ENCODE measurements around the gene MPHOSPH8.
A peak's percentile ranks its signal among the peaks of the same experiment; 100 is the strongest.

MPHOSPH8 gene

GRCh38 chr13:19633479-19634255 is at the start of gene MPHOSPH8:
TSS of gene MPHOSPH8 (plus strand) at chr13:19633659. CDS start at chr13:19633749, 90 bp downstream.
- peak; percentile 86 for DNase-seq (ENCODE audit: low read depth, low spot score)

GRCh38 chr13:19586904-19587634 is 46.4 kb upstream of the MPHOSPH8 start:
- DNase-seq (ENCODE audit: low read depth, low spot score) = peak; percentile 55

- no peak for DNase-seq (ENCODE audit: low read depth, low spot score)
Observed at GRCh38 chr13:19587635-19588300, 45.7 kb upstream of the MPHOSPH8 start.

- DNase-seq (ENCODE audit: low read depth, low spot score) = no peak
Observed at GRCh38 chr13:19589312-19589711, 44.1 kb upstream of the MPHOSPH8 start.

GRCh38 chr13:19590423-19590822 is 43.0 kb upstream of the MPHOSPH8 start:
- no peak for DNase-seq (ENCODE audit: low read depth, low spot score)

GRCh38 chr13:19591864-19592263 is 41.6 kb upstream of the MPHOSPH8 start:
- DNase-seq (ENCODE audit: low read depth, low spot score) = no peak

GRCh38 chr13:19592657-19593180 is 40.7 kb upstream of the MPHOSPH8 start:
- DNase-seq (ENCODE audit: low read depth, low spot score) = no peak

- no peak for DNase-seq (ENCODE audit: low read depth, low spot score)
Observed at GRCh38 chr13:19596086-19596485, 37.4 kb upstream of the MPHOSPH8 start.

- DNase-seq (ENCODE audit: low read depth, low spot score) = no peak
Observed at GRCh38 chr13:19596960-19597361, 36.5 kb upstream of the MPHOSPH8 start.

- no peak for DNase-seq (ENCODE audit: low read depth, low spot score)
Observed at GRCh38 chr13:19597523-19597922, 35.9 kb upstream of the MPHOSPH8 start.

GRCh38 chr13:19601749-19602725 is 31.4 kb upstream of the MPHOSPH8 start:
- DNase-seq (ENCODE audit: low read depth, low spot score) = peak; percentile 8

- DNase-seq (ENCODE audit: low read depth, low spot score) = no peak
Observed at GRCh38 chr13:19604306-19604705, 29.2 kb upstream of the MPHOSPH8 start.

- DNase-seq (ENCODE audit: low read depth, low spot score) = no peak
Observed at GRCh38 chr13:19605161-19605955, 28.1 kb upstream of the MPHOSPH8 start.

GRCh38 chr13:19606152-19606551 is 27.3 kb upstream of the MPHOSPH8 start:
- DNase-seq (ENCODE audit: low read depth, low spot score) = no peak

GRCh38 chr13:19606737-19607136 is 26.7 kb upstream of the MPHOSPH8 start:
- no peak for DNase-seq (ENCODE audit: low read depth, low spot score)

GRCh38 chr13:19607523-19608078 is 25.9 kb upstream of the MPHOSPH8 start:
- no peak for DNase-seq (ENCODE audit: low read depth, low spot score)

- DNase-seq (ENCODE audit: low read depth, low spot score) = no peak
Observed at GRCh38 chr13:19618977-19619376, 14.5 kb upstream of the MPHOSPH8 start.

GRCh38 chr13:19622193-19622592 is 11.3 kb upstream of the MPHOSPH8 start:
- DNase-seq (ENCODE audit: low read depth, low spot score) = no peak

GRCh38 chr13:19624265-19624664 is 9.2 kb upstream of the MPHOSPH8 start:
- no peak for DNase-seq (ENCODE audit: low read depth, low spot score)

Measured in activated naive CD8-positive, alpha-beta T cell treated with anti-CD3 and anti-CD28 coated beads, Interleukin-2, amount 50 U/mL, for 16 hours (primary cell).